Hepatocyte (in vitro differentiated cells): Measurements from ENCODE around the gene PIGL. TPM values are rescaled to one million over a fixed set of nuclear protein-coding genes. Genes with fewer than 3 reads are reported as not detected.
A peak's percentile ranks its signal among the peaks of the same experiment; 100 is the strongest.

Experiments
- DNase-seq: peaks from one replicate; pipeline ENCODE4 v3.0.0-alpha.2; 2016; ENCODE audit warnings: low spot score
- H2AFZ ChIP-seq: fragments of 200-600 bp; sonication (generic); 2 replicates; pipeline ENCODE4 v1.6.0; 2016; ENCODE audit warnings: antibody characterized with exemption, mild to moderate bottlenecking
- H3K27ac ChIP-seq: fragments of 200-600 bp; sonication (generic); 2 replicates; pipeline ENCODE4 v1.5.1; 2016; ENCODE audit warnings: mild to moderate bottlenecking
- H3K27me3 ChIP-seq: fragments of 200-600 bp; sonication (generic); 2 replicates; pipeline ENCODE4 v1.6.1; 2016
- H3K36me3 ChIP-seq: fragments of 200-600 bp; sonication (generic); replicated peaks from 2 replicates; pipeline ENCODE4 v1.5.1; 2016; ENCODE audit warnings: low read depth; ENCODE audit not compliant: insufficient read depth
- H3K4me1 ChIP-seq: fragments of 200-600 bp; sonication (generic); 2 replicates; pipeline ENCODE4 v1.5.1; 2016; ENCODE audit warnings: mild to moderate bottlenecking, moderate library complexity; ENCODE audit not compliant: insufficient read depth
- H3K4me2 ChIP-seq: fragments of 200-600 bp; sonication (generic); 2 replicates; pipeline ENCODE4 v1.6.0; 2016
- H3K4me3 ChIP-seq: fragments of 200-600 bp; sonication (generic); 2 replicates; pipeline ENCODE4 v1.5.1; 2016; ENCODE audit warnings: mild to moderate bottlenecking
- H3K79me2 ChIP-seq: fragments of 200-600 bp; sonication (generic); 2 replicates; pipeline ENCODE4 v1.6.0; 2017; ENCODE audit warnings: mild to moderate bottlenecking
- H3K9me2 ChIP-seq: fragments of 200-600 bp; sonication (generic); replicated peaks from 2 replicates; pipeline ENCODE4 v1.6.0; 2017; ENCODE audit warnings: mild to moderate bottlenecking; ENCODE audit not compliant: insufficient read depth
- H3K9me3 ChIP-seq: fragments of 200-600 bp; sonication (generic); 2 replicates; pipeline ENCODE4 v1.5.1; 2016; ENCODE audit warnings: low read depth, mild to moderate bottlenecking
- H4K20me1 ChIP-seq: fragments of 200-600 bp; sonication (generic); 2 replicates; pipeline ENCODE4 v1.6.0; 2016; ENCODE audit warnings: mild to moderate bottlenecking; ENCODE audit not compliant: insufficient read depth, poor library complexity, severe bottlenecking
- CTCF ChIP-seq: fragments of 200-600 bp; sonication (generic); IDR thresholded peaks from 2 replicates; pipeline ENCODE4 v1.5.1; 2016; ENCODE audit warnings: antibody characterized with exemption, mild to moderate bottlenecking; ENCODE audit not compliant: poor library complexity
- EZH2 ChIP-seq: fragments of 200-600 bp; sonication (generic); IDR thresholded peaks from 2 replicates; pipeline ENCODE4 v1.6.1; 2016; ENCODE audit warnings: antibody characterized with exemption, mild to moderate bottlenecking, borderline replicate concordance
- EZH2phosphoT487 ChIP-seq: fragments of 200-600 bp; sonication (generic); IDR thresholded peaks from one replicate; pipeline ENCODE4 v1.6.1; 2018; ENCODE audit warnings: antibody characterized with exemption, mild to moderate bottlenecking, low read depth, moderate library complexity; ENCODE audit not compliant: unreplicated experiment, severe bottlenecking
- WGBS: methylation state at CpG from one replicate; pipeline ENCODE4 v1.1.6; 2016; ENCODE audit warnings: low lambda C conversion rate; ENCODE audit errors: missing lambda C conversion rate; 5-methylcytosine and 5-hydroxymethylcytosine counted together
- polyA plus RNA-seq: library from polyadenylated mRNA; unstranded; fragments of >200 nt; fragmentation: Nextera tagmentation; extraction: Ambion mirVana; gene quantifications from 2 replicates; pipeline ENCODE4 v1.2.1, GENCODE V29; 2016
- total RNA-seq: library from RNA; depleted of rRNA; stranded (reverse); fragments of >200 nt; gene quantifications from 2 replicates; pipeline ENCODE4 v1.2.3, GENCODE V29; 2014

Gene PIGL
- total and polyA plus RNA-seq, 2 experiments from 2014 or later = 21.2 to 35.9 TPM

GRCh38 chr17:16287563-16288027 is 70.6 kb downstream of the PIGL start:
- 31% methylated on average over 6 of the region's 6 CpGs for WGBS
- Histone ChIP-seq H3K27me3 (no peaks in the 10 kb centered on the region), H3K4me2 (peak overlapping the region; percentile 63), H3K9me3 (no peaks in the 10 kb centered on the region), H3K4me3 (no peak overlapping the region), H3K9me2 (no peaks in the 10 kb centered on the region), H3K36me3 (no peaks in the 10 kb centered on the region), H2AFZ (no peak overlapping the region), H3K79me2 (no peaks in the 10 kb centered on the region), H3K27ac (peak overlapping the region; percentile 97), H4K20me1 (no peaks in the 10 kb centered on the region), H3K4me1 (peaks cover 36% of the 10 kb centered on the region)
- DNase-seq = peak; percentile 46
- TF ChIP-seq CTCF (no peak), EZH2 (no peak), EZH2phosphoT487 (no peak)

DNA sequence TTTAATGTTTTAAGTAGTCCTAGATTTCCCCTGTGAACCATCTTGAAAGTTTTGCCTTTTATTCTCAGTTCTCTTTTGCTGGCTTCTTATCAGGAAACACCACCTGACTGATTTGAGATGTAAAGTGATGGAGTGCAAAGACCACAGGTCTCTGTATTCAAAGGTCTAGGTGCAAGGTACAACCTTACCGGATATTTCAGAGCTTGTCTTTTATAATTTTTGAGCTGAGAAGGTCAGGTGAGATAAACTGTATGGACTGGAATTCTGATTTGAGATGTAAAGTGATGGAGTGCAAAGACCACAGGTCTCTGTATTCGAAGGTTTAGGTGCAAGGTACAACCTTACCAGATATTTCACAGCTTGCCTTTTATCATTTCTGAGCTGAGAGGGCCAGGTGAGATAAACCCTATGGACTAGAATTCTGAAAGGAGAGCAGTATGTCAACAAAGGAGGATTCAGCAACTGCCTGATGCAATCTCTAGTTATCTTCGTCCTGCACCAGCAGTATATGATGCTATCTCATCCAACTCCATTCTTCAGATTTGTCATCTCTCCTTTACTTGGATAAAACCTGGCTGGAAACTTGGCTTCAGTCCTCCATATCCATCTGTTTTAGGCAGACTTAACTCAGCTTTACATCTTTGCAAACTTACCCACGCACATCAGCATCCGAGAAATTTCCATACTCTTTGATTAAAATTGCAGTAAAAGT is 72.0 kb downstream of the PIGL start:
- no peak overlapping the region for H2AFZ ChIP-seq
- H4K20me1 ChIP-seq = no peaks in the 10 kb centered on the region
- 67% methylated on average over 5 of the region's 5 CpGs for WGBS
- no peaks in the 10 kb centered on the region for H3K36me3 ChIP-seq
- peak overlapping the region; percentile 97 for H3K27ac ChIP-seq
- TF ChIP-seq EZH2phosphoT487 (no peak), EZH2 (no peak), CTCF (no peak)
- H3K27me3 ChIP-seq = no peaks in the 10 kb centered on the region
- H3K4me1 ChIP-seq = peaks cover 36% of the 10 kb centered on the region
- no peaks in the 10 kb centered on the region for H3K9me3 ChIP-seq
- H3K79me2 ChIP-seq = no peaks in the 10 kb centered on the region
- peak; percentile 47 for DNase-seq
- no peaks in the 10 kb centered on the region for H3K9me2 ChIP-seq
- H3K4me3 ChIP-seq = no peak overlapping the region
- no peak overlapping the region for H3K4me2 ChIP-seq

DNA sequence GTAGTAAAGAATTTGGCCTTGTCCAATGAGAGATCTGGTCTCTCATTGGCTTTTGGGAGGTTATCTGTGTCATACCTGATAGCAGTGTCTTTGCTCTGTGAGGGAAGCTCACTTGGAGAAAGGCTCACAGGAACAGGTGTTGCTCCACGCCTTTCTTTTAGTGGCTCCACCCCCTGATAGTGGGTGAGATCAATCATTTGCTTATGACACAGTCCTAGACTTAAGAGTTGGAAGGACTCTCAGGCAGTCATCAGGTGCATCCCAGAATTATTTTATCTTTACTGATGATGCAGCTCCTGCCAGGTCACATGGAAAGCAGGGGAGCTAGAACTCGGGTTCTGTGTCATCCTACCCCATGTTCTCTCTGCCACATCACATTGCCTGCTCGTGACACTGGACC is 76.9 kb downstream of the PIGL start:
- H3K4me3 ChIP-seq = no peak overlapping the region
- no peaks in the 10 kb centered on the region for H3K79me2 ChIP-seq
- H4K20me1 ChIP-seq = no peaks in the 10 kb centered on the region
- H3K27me3 ChIP-seq = no peaks in the 10 kb centered on the region
- H3K27ac ChIP-seq = peak overlapping the region; percentile 80
- WGBS = 79% methylated on average over 3 of the region's 3 CpGs
- H3K4me1 ChIP-seq = peaks cover 9% of the 10 kb centered on the region
- H3K9me2 ChIP-seq = no peaks in the 10 kb centered on the region
- TF ChIP-seq EZH2 (no peak), EZH2phosphoT487 (no peak), CTCF (no peak)
- H3K9me3 ChIP-seq = no peaks in the 10 kb centered on the region
- no peaks in the 10 kb centered on the region for H3K36me3 ChIP-seq
- H3K4me2 ChIP-seq = no peak overlapping the region
- DNase-seq = peak; percentile 56
- no peak overlapping the region for H2AFZ ChIP-seq
